Measurements from ENCODE around the gene TEX28. TPM values are rescaled to one million over a fixed set of nuclear protein-coding genes. Genes with fewer than 3 reads are reported as not detected.
A peak's percentile ranks its signal among the peaks of the same experiment; 100 is the strongest.

The TEX28 gene
- total RNA-seq, 1 donor from 2014 or later: not detected

- H3K27me3 ChIP-seq: no peaks in the 10 kb centered on the region
- TF ChIP-seq CTCF (IDR thresholded peaks at IDR 0.05): no peak
- H3K4me1 ChIP-seq: no peaks in the 10 kb centered on the region
- no peaks in the 10 kb centered on the region for H3K36me3 ChIP-seq
- H3K9me3 ChIP-seq: no peaks in the 10 kb centered on the region
- intact Hi-C loops (cut with DNase I): no loop called here
- no peak overlapping the region for H3K27ac ChIP-seq
- no peak for DNase-seq
- no peak for ATAC-seq
- no peak overlapping the region for H3K4me3 ChIP-seq
Observed at GRCh38 chrX:154332561-154332960, 37.6 kb upstream of the TEX28 start.

- no peak overlapping the region for H3K27ac ChIP-seq
- no peak for DNase-seq
- H3K4me1 ChIP-seq: peaks cover 14% of the 10 kb centered on the region
- no peak for ATAC-seq
- no peaks in the 10 kb centered on the region for H3K9me3 ChIP-seq
- intact Hi-C loops (cut with DNase I): no loop called here
- H3K27me3 ChIP-seq: no peaks in the 10 kb centered on the region
- no peak overlapping the region for H3K4me3 ChIP-seq
- no peaks in the 10 kb centered on the region for H3K36me3 ChIP-seq
- TF ChIP-seq CTCF (IDR thresholded peaks at IDR 0.05): no peak
Observed at GRCh38 chrX:154329294-154329693, 34.4 kb upstream of the TEX28 start.

- Histone ChIP-seq H3K27ac (no peak overlapping the region), H3K36me3 (no peaks in the 10 kb centered on the region), H3K9me3 (no peaks in the 10 kb centered on the region), H3K4me1 (peaks cover 14% of the 10 kb centered on the region), H3K27me3 (no peaks in the 10 kb centered on the region), H3K4me3 (no peak overlapping the region)
- intact Hi-C loops (cut with DNase I): no loop called here
- DNase-seq (no peak), ATAC-seq (no peak)
- no peak for TF ChIP-seq CTCF (IDR thresholded peaks at IDR 0.05)
Observed at GRCh38 chrX:154328646-154329045, 33.7 kb upstream of the TEX28 start.

GRCh38 chrX:154327038-154327820 is 32.3 kb upstream of the TEX28 start:
- peaks cover 14% of the 10 kb centered on the region for H3K4me1 ChIP-seq
- no peaks in the 10 kb centered on the region for H3K9me3 ChIP-seq
- no peak for DNase-seq
- TF ChIP-seq CTCF (IDR thresholded peaks at IDR 0.05): no peak
- no peak overlapping the region for H3K4me3 ChIP-seq
- peak; percentile 59 for ATAC-seq
- H3K36me3 ChIP-seq: no peaks in the 10 kb centered on the region
- H3K27me3 ChIP-seq: no peaks in the 10 kb centered on the region
- intact Hi-C loops (cut with DNase I): no loop called here
- no peak overlapping the region for H3K27ac ChIP-seq

- no peaks in the 10 kb centered on the region for H3K9me3 ChIP-seq
- no peak for TF ChIP-seq CTCF (IDR thresholded peaks at IDR 0.05)
- intact Hi-C loops (cut with DNase I): no loop called here
- DNase-seq (no peak), ATAC-seq (no peak)
- no peaks in the 10 kb centered on the region for H3K27me3 ChIP-seq
- H3K27ac ChIP-seq: no peak overlapping the region
- no peak overlapping the region for H3K4me3 ChIP-seq
- H3K36me3 ChIP-seq: no peaks in the 10 kb centered on the region
- peaks cover 14% of the 10 kb centered on the region for H3K4me1 ChIP-seq
Observed at GRCh38 chrX:154325541-154325940, 30.6 kb upstream of the TEX28 start.

All from upper lobe of right lung (tissue), 1 donor.